Fibroblast of skin of abdomen (primary cell): ENCODE data around the gene RPL41.
"Not testable (repeated sequence)": the region's sequence is repeated elsewhere in the genome, so short reads cannot be mapped to it uniquely, and the experiment has no call there.

Experiments
- DNase-seq: peaks from one replicate; pipeline ENCODE4 v3.0.0-alpha.2; 2013

RPL41 gene

GRCh38 chr12:56103066-56103711, 13.2 kb upstream of the RPL41 start:
- DNase-seq: no peak

GRCh38 chr12:56103823-56104108, 12.7 kb upstream of the RPL41 start:
- DNase-seq: no peak

GRCh38 chr12:56104109-56104814, 12.2 kb upstream of the RPL41 start, which contains the start of gene PA2G4:
PA2G4 (plus strand) TSS chr12:56104559; CDS start chr12:56104738, 179 bp downstream.
- DNase-seq: peak; percentile 99

- no peak for DNase-seq
Measured at GRCh38 chr12:56104815-56105608, 11.4 kb upstream of the RPL41 start.

GRCh38 chr12:56105609-56105902, 10.9 kb upstream of the RPL41 start:
- no peak for DNase-seq

- no peak for DNase-seq
Measured at GRCh38 chr12:56107242-56107641, 9.2 kb upstream of the RPL41 start.

GRCh38 chr12:56110571-56110970, 5.9 kb upstream of the RPL41 start:
- DNase-seq: no peak

GRCh38 chr12:56114084-56114483, 2.3 kb upstream of the RPL41 start:
- DNase-seq: no peak

GRCh38 chr12:56115329-56115728, 1.1 kb upstream of the RPL41 start:
- DNase-seq: no peak

GRCh38 chr12:56117082-56117706, 761 bp downstream of the RPL41 start:
- DNase-seq: not testable (repeated sequence)

- peak; percentile 99 for DNase-seq
Measured at GRCh38 chr12:56117778-56118687, 1.6 kb downstream of the RPL41 start, which contains the start of gene ZC3H10. ZC3H10 (plus strand) TSS chr12:56118266; CDS start chr12:56120563, 2,297 bp downstream.

GRCh38 chr12:56118688-56119357, 2.4 kb downstream of the RPL41 start:
- DNase-seq: no peak

- peak; percentile 92 for DNase-seq
Measured at GRCh38 chr12:56119361-56119796, 2.9 kb downstream of the RPL41 start.

- no peak for DNase-seq
Measured at GRCh38 chr12:56120158-56120846, 3.9 kb downstream of the RPL41 start.

GRCh38 chr12:56121204-56121870, 4.9 kb downstream of the RPL41 start:
- DNase-seq: no peak

GRCh38 chr12:56122637-56123036, 6.2 kb downstream of the RPL41 start:
- no peak for DNase-seq

- no peak for DNase-seq
Measured at GRCh38 chr12:56124133-56124532, 7.7 kb downstream of the RPL41 start.

- no peak for DNase-seq
Measured at GRCh38 chr12:56126732-56127239, 10.4 kb downstream of the RPL41 start.

GRCh38 chr12:56127485-56127887, 11.1 kb downstream of the RPL41 start:
- DNase-seq: no peak
